GM23338 (cell line): ENCODE measurements around the gene UNC13A. TPM values are rescaled to one million over a fixed set of nuclear protein-coding genes. Genes with fewer than 3 reads are reported as not detected.

Experiments
- ATAC-seq: fragments of 200-7000 bp; cut with Tn5 transposase; 3 replicates; pipeline ENCODE4 v1.9.1; 2020
- DNase-seq: peaks from one replicate; pipeline ENCODE4 v3.0.0-alpha.2; 2015; ENCODE audit warnings: low spot score
- H2AFZ ChIP-seq: fragments of 200-600 bp; sonication (generic); 2 replicates; pipeline ENCODE4 v1.8.0; 2016; ENCODE audit warnings: antibody characterized with exemption, mild to moderate bottlenecking, moderate library complexity
- H3F3A ChIP-seq: fragments of 200-600 bp; sonication (generic); replicated peaks from 2 replicates; pipeline ENCODE4 v1.8.0; 2017; ENCODE audit warnings: antibody characterized with exemption, mixed run types, low read depth
- H3K27ac ChIP-seq: fragments of 200-600 bp; sonication (generic); 2 replicates; pipeline ENCODE4 v1.6.1; 2016; ENCODE audit warnings: low read depth
- H3K27me3 ChIP-seq: fragments of 200-600 bp; sonication (generic); 2 replicates; pipeline ENCODE4 v1.8.0; 2016; ENCODE audit warnings: mild to moderate bottlenecking, mixed run types, moderate library complexity; ENCODE audit not compliant: insufficient read depth
- H3K36me3 ChIP-seq: fragments of 200-600 bp; sonication (generic); 2 replicates; pipeline ENCODE4 v1.8.0; 2016; ENCODE audit warnings: mild to moderate bottlenecking; ENCODE audit not compliant: insufficient read depth
- H3K4me1 ChIP-seq: fragments of 200-600 bp; sonication (generic); 2 replicates; pipeline ENCODE4 v1.8.0; 2016; ENCODE audit warnings: mild to moderate bottlenecking, moderate library complexity; ENCODE audit not compliant: insufficient read depth
- H3K4me2 ChIP-seq: fragments of 200-600 bp; sonication (generic); 2 replicates; pipeline ENCODE4 v1.7.1; 2017; ENCODE audit warnings: mixed run types
- H3K4me3 ChIP-seq: fragments of 200-600 bp; sonication (generic); 2 replicates; pipeline ENCODE4 v1.6.1; 2016; ENCODE audit warnings: mixed run types
- H3K79me2 ChIP-seq: fragments of 200-600 bp; sonication (generic); replicated peaks from 2 replicates; pipeline ENCODE4 v1.8.0; 2017; ENCODE audit warnings: mild to moderate bottlenecking; ENCODE audit not compliant: insufficient read depth
- H3K9me2 ChIP-seq: fragments of 200-600 bp; sonication (generic); 2 replicates; pipeline ENCODE4 v1.8.0; 2017; ENCODE audit not compliant: insufficient read depth
- H4K20me1 ChIP-seq: fragments of 200-600 bp; sonication (generic); replicated peaks from 2 replicates; pipeline ENCODE4 v1.8.0; 2017; ENCODE audit warnings: mild to moderate bottlenecking; ENCODE audit not compliant: insufficient read depth
- H3K27ac Mint-ChIP-seq: 2 replicates; pipeline ENCODE4 v1.8.0; 2020; ENCODE audit warnings: inconsistent platforms, mild to moderate bottlenecking, moderate library complexity, mixed read lengths
- H3K27me3 Mint-ChIP-seq: 3 replicates; pipeline ENCODE4 v1.8.0; 2022; ENCODE audit warnings: low read depth, mild to moderate bottlenecking, moderate library complexity, mixed read lengths, inconsistent platforms; ENCODE audit not compliant: insufficient read depth, poor library complexity
- H3K36me3 Mint-ChIP-seq: 3 replicates; pipeline ENCODE4 v1.8.0; 2021; ENCODE audit warnings: low read depth, mild to moderate bottlenecking, inconsistent platforms, moderate library complexity, mixed read lengths
- H3K4me1 Mint-ChIP-seq: 3 replicates; pipeline ENCODE4 v1.8.0; 2020; ENCODE audit warnings: mild to moderate bottlenecking, inconsistent platforms, mixed read lengths
- H3K4me3 Mint-ChIP-seq: 3 replicates; pipeline ENCODE4 v1.8.0; 2021; ENCODE audit warnings: moderate library complexity, mild to moderate bottlenecking, inconsistent platforms, mixed read lengths
- H3K9me3 Mint-ChIP-seq: 3 replicates; pipeline ENCODE4 v1.8.0; 2020; ENCODE audit warnings: moderate library complexity, mild to moderate bottlenecking, inconsistent platforms, mixed read lengths
- CTCF ChIP-seq, 2 experiments: fragments of 200-600 bp in 1 of 2; sonication (generic) in 1 of 2; conservative IDR thresholded peaks; 2 replicates each; pipeline versions ENCODE4 v1.5.1 to v1.6.1; 2016 to 2017; ENCODE audit warnings: antibody characterized with exemption in 2 of 2, low read depth in 2 of 2, mild to moderate bottlenecking in 2 of 2, moderate library complexity in 1 of 2
- ETS1 ChIP-seq: IDR thresholded peaks from 2 replicates; pipeline ENCODE4 v1.6.1; 2016; ENCODE audit warnings: antibody characterized with exemption
- JUNB ChIP-seq: IDR thresholded peaks from one replicate; pipeline ENCODE4 v1.6.1; 2016; ENCODE audit warnings: antibody characterized with exemption; ENCODE audit not compliant: unreplicated experiment
- NANOG ChIP-seq: IDR thresholded peaks from 2 replicates; pipeline ENCODE4 v1.6.1; 2016; ENCODE audit warnings: antibody characterized with exemption, borderline replicate concordance
- POLR2AphosphoS5 ChIP-seq: IDR thresholded peaks from 2 replicates; pipeline ENCODE4 v1.6.1; 2016; ENCODE audit warnings: antibody characterized with exemption, low read depth
- REST ChIP-seq: IDR thresholded peaks from one replicate; pipeline ENCODE4 v1.6.1; 2018; ENCODE audit warnings: antibody characterized with exemption; ENCODE audit not compliant: unreplicated experiment
- STAT1 ChIP-seq: IDR thresholded peaks from one replicate; pipeline ENCODE4 v1.6.1; 2016; ENCODE audit warnings: antibody characterized with exemption; ENCODE audit not compliant: unreplicated experiment
- ZNF114 ChIP-seq: fragments of 250-450 bp; sonication (Bioruptor Pico); IDR thresholded peaks from 2 replicates; pipeline ENCODE4 v1.5.0; 2020; ENCODE audit warnings: mild to moderate bottlenecking, moderate library complexity
- ZNF462 ChIP-seq: fragments of 250-450 bp; sonication (Bioruptor Pico); IDR thresholded peaks from 2 replicates; pipeline ENCODE4 v1.5.0; 2020; ENCODE audit warnings: mild to moderate bottlenecking, moderate library complexity
- polyA plus RNA-seq: library from polyadenylated mRNA; unstranded; fragments of >200 nt; fragmentation: Nextera tagmentation; extraction: Ambion mirVana; gene quantifications from 2 replicates; pipeline ENCODE4 v1.2.1, GENCODE V29; 2016
- total RNA-seq: library from RNA; depleted of rRNA; stranded (reverse); fragments of >200 nt; shearing (Covaris generic); gene quantifications from 2 replicates; pipeline ENCODE4 v1.2.3, GENCODE V29; 2014

UNC13A gene
- total and polyA plus RNA-seq, 2 experiments from 2014 or later = 9.5 to 30.4 TPM

GRCh38 chr19:17737690-17738153, 49.6 kb upstream of the UNC13A start:
- peaks cover 9% of the 10 kb centered on the region for H3K27me3 Mint-ChIP-seq
- H2AFZ ChIP-seq = no peak overlapping the region
- 0 out of 2 replicates have a peak, but pooled peaks cover 3% of the 10 kb centered on the region for H3K4me1 ChIP-seq
- peaks cover 4% of the 10 kb centered on the region; the same call in 1 of the 3 replicates for H3K4me1 Mint-ChIP-seq
- no peaks in the 10 kb centered on the region for H3K9me2 ChIP-seq
- peaks cover 17% of the 10 kb centered on the region; the same call in 1 of the 2 replicates for H4K20me1 ChIP-seq
- H3K4me2 ChIP-seq = no peak overlapping the region
- no peak for ATAC-seq
- peaks cover 16% of the 10 kb centered on the region for H3K9me3 Mint-ChIP-seq
- no peaks in the 10 kb centered on the region for H3K27me3 ChIP-seq
- H3F3A ChIP-seq = peaks cover 9% of the 10 kb centered on the region; the same call in 1 of the 2 replicates
- no peaks in the 10 kb centered on the region; the same call in 1 of the 2 replicates for H3K36me3 ChIP-seq
- TF ChIP-seq STAT1 (no peak), JUNB (no peak), ZNF114 (CRISPR knock-in tag) (no peak), CTCF (conservative IDR thresholded peaks at IDR 0.05; ENCODE audit: low read depth in 2 of 2) (no peak), REST (no peak), NANOG (no peak), ZNF462 (CRISPR knock-in tag) (no peak), POLR2AphosphoS5 (no peak), ETS1 (no peak)
- no peak overlapping the region for H3K27ac ChIP-seq
- H3K36me3 Mint-ChIP-seq = peaks cover 44% of the 10 kb centered on the region
- H3K4me3 Mint-ChIP-seq = no peak overlapping the region
- DNase-seq = no peak
- 0 out of 2 replicates have a peak, but pooled peaks cover 2% of the 10 kb centered on the region for H3K79me2 ChIP-seq
- H3K4me3 ChIP-seq = no peak overlapping the region
- H3K27ac Mint-ChIP-seq = no peak overlapping the region
